ENCODE data around the gene PHETA2. TPM values are rescaled to one million over a fixed set of nuclear protein-coding genes. Genes with fewer than 3 reads are reported as not detected.

Gene PHETA2
- total and polyA plus RNA-seq, 2 of the 4 experiments (the other 2 are of a cell fraction) = 6.5 to 10.0 TPM

DNA sequence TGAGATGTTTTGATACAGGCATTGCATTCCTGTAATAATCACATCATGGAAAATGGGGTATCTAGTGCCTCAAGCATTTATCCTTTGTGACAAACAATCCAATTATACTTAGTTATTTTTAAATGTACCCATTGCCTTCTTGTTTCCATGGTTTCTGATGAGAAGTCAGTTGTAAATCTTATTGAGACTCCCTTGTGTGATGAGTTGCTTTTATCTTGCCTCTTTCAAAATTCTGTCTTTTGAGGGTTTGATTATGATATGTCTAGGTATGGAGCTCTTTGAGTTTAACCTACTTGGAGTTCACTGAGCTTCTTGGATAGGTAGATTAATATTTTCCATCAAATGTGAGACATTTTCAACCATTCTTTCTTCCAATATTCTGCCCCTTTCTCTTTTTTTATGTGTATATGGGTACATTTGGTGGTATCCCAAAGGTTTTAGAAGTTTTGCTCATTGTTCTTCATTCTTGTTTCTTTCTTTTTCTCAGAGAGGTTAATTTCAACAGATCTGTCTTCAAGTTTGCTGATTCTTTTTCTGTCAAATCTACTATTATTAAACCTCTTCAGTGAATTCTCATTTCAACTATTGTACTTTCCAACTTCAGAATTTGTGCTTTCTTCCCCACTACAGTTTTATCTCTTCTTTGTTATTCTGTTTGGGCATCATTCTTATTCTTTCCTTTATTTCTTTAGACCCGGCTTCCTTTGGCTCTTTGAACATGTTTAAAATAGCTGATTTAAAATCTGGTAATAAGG lies 17.1 kb upstream of the PHETA2 start:
- intact Hi-C loops (cut with micrococcal nuclease) (no loop called here), dilution Hi-C loops (cut with HindIII; ENCODE audit: low sequenced_read_pairs, unreplicated experiment) (no loop called here), in situ Hi-C loops (cut with MboI; ENCODE audit: low sequenced_read_pairs) (no loop called here)
- ChIA-PET POLR2A (ENCODE audit: unreplicated experiment) (no interaction called here), CTCF (interaction anchor here (0.6 kb wide), 2 partner anchors 292 to 735 kb away, joined by 3 to 4 read pairs; no protein-coding TSS in a partner anchor)
- ATAC-seq (ENCODE audit: low read depth) (no peak), DNase-seq (no peak)
- Histone ChIP-seq H2BK15ac (ENCODE audit: low read depth, low read length) (no peak overlapping the region), H2AFZ (replicated peaks; ENCODE audit: low read length, poor library complexity) (no peak overlapping the region), H3K14ac (replicated peaks; ENCODE audit: low read depth, low read length) (no peak overlapping the region), H4K91ac (ENCODE audit: insufficient read depth, low read depth, low read length) (no peak overlapping the region), H3K56ac (ENCODE audit: extremely low read depth, insufficient read depth, low read length) (no peak overlapping the region), H3K27me3 (ENCODE audit: control insufficient read depth, insufficient read depth, low read length) (no peaks in the 10 kb centered on the region), H3K4me1 (ENCODE audit: control insufficient read depth, insufficient read depth, low read length) (no peaks in the 10 kb centered on the region), H3K9me1 (ENCODE audit: insufficient read depth, low read length) (no peaks in the 10 kb centered on the region), H2BK20ac (ENCODE audit: low read depth, low read length) (no peak overlapping the region), H4K20me1 (ENCODE audit: insufficient read depth, low read length) (no peaks in the 10 kb centered on the region), H2AK5ac (ENCODE audit: low read depth, low read length) (no peak overlapping the region), H3K4me3 (ENCODE audit: insufficient read depth, low read depth, low read length) (no peak overlapping the region), H3K79me1 (ENCODE audit: low read depth in 1 of 2, low read length in 2 of 2) (no peaks in the 10 kb centered on the region), H3K18ac (ENCODE audit: low read depth, low read length) (no peak overlapping the region), H3K27ac (ENCODE audit: insufficient read depth, low read length) (no peak overlapping the region), H2BK120ac (ENCODE audit: low read depth, low read length) (no peak overlapping the region), H4K5ac (ENCODE audit: low read depth, low read length) (no peak overlapping the region), H2AK9ac (replicated peaks; ENCODE audit: low read depth, low read length, poor library complexity) (no peak overlapping the region), H3K23ac (ENCODE audit: low read depth, low read length) (no peak overlapping the region), H3K4me2 (ENCODE audit: low read depth, low read length) (no peak overlapping the region), H3K9me3 (ENCODE audit: control insufficient read depth, insufficient read depth, low read length) (no peaks in the 10 kb centered on the region), H3K36me3 (ENCODE audit: control insufficient read depth, insufficient read depth, low read length) (peaks cover 28% of the 10 kb centered on the region), H4K8ac (ENCODE audit: low read depth in 2 of 2, low read length in 2 of 2) (no peak overlapping the region), H2BK5ac (ENCODE audit: low read depth, low read length, poor library complexity, severe bottlenecking) (no peak overlapping the region), H3K4ac (ENCODE audit: low read depth, low read length) (no peak overlapping the region), H3K9ac (ENCODE audit: low read depth, low read length) (no peak overlapping the region)
- no TSS peak for BruUV-seq (replicated peaks)
- no peak for TF ChIP-seq FOS (IDR thresholded peaks at IDR 0.05; ENCODE audit: low read depth, low read length)
- TF ChIP-seq MAZ (IDR thresholded peaks at IDR 0.05; ENCODE audit: borderline replicate concordance, low read depth, low read length) = no peak
- no peak for TF ChIP-seq MXI1 (IDR thresholded peaks at IDR 0.05; ENCODE audit: borderline replicate concordance, low read depth, low read length)
- WGBS, 2 experiments (ENCODE audit: extremely low coverage in 2 of 2, insufficient read length in 1 of 2) = no CpG with 5 or more reads among the region's 1 CpG

Measured in IMR-90 (cell line).